ENCODE results near the gene FAM13C.
"Not testable (repeated sequence)": the region's sequence is repeated elsewhere in the genome, so short reads cannot be mapped to it uniquely, and the experiment has no call there.

FAM13C gene

DNA sequence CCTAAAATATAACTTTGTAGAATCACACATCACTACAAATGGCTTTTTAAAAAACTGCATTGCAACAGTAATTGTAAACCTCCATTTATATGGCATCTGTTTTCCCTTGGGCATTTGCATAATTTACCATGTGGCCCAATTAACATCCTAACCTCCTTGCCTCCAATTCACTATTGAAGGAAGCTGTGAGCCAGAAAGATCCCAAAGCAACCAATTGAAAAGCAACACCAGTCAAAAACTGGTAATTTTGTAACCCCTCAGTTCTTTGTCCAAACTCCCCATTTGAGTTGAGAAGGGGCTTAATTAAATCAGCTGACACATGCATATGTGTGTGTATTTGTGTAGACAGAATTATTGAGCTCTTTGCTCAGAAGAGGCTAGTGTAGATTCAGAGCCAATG, 90.3 kb downstream of the FAM13C start:
- no peak for DNase-seq

DNA sequence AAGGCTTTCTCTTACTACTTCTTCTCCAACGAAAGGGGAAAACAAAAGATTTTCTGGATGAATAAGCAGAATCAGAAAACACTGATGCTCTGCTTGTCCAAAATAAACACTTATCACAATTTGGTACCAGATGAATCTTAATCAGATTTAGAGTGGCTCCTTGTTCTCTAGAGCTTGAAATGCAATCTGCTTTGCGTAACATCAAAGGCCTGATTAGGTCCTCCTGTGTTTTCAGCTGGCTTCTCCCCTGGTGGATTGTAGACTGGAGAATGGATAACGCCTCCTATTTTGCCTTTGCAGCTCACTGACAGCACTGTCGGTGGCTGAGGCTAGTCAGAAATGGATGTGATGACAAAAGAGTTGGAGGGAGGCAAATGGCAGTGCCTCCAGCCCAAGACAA, 91.2 kb downstream of the FAM13C start:
- peak; percentile 10 for DNase-seq

- DNase-seq: no peak
Measured at GRCh38 chr10:59270492-59270891, 91.9 kb downstream of the FAM13C start.

DNA sequence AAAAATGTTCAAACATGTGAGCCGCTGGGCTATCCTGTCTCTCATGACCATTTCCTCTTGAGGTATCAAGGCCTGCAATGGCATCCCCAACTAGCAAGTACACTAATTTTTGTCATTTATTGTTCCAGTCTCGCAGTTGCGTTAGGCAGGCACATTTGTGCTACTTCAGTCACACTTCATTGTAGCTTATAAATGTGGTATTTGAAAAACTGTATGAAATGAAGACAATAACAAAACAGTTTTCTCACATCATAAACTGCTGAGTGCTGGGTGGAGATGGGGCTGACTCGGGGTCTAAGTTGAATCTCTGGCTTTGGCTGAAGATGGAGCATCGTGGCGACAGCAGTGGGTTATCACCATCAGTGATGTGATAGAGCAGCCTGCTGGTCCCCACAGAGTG, 92.7 kb downstream of the FAM13C start:
- DNase-seq: no peak

- DNase-seq: no peak
Measured at GRCh38 chr10:59268460-59268859, 93.9 kb downstream of the FAM13C start.

DNA sequence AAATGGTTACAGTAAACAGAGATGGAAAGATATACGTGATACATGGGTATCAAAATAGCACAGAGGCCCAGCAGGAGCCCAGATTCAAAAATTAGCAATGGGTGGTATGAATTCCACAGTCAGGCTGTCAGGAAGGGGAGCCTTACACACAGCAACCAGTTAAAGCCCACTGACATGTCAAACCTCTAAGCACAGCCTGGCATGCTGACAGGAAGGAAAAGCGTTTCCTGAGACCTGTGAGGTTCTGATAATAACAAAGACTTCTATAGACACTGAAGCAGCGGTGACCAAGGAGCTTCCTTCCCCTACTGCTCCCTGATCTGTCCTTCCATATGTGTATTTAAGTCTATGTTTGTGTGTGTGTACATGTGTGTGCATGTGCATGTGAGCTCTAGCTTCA, 96.0 kb downstream of the FAM13C start:
- DNase-seq: no peak

GRCh38 chr10:59265141-59265540, 97.2 kb downstream of the FAM13C start:
- no peak for DNase-seq

DNA sequence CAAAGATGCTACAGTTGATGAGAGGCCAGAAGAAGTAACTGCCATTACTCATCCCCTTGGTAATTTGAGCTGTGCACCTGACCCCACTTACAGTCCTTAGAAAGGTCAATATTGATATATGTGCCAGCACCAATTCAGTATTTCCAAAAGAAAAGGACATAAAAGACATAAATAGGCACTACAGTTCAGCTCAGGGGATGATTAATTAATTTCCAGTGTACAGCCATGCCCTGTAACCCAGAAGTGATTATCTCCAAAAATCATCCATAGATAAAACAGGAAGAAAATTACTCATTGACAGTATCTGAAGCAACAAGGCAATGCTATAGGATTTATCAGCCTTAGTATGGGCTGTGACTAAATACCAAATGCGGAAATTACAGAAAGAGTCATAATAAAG, 103.5 kb downstream of the FAM13C start:
- no peak for DNase-seq

DNA sequence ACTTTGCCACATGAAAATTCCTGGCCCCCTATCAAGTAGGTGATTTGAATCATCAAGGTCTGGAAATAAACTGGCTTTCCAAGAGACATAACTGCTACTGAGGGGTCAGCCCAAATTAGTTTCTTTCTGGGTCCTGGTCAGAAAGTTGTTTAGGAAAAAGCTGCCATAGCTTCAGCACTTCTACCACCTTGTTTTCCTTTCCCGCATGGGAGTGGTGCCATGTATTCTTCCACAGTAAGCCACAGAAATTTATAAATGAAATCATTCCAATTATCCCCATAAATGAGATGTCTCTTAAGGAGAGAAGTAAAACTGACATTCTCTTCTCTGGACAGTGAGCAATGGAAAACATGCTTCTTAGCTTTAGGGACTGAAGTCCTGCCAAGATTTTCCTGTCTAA, 105.1 kb downstream of the FAM13C start:
- DNase-seq: no peak

- DNase-seq: no peak
Measured at GRCh38 chr10:59255463-59255862, 106.9 kb downstream of the FAM13C start.

GRCh38 chr10:59252491-59252890, 109.9 kb downstream of the FAM13C start:
- DNase-seq: no peak

GRCh38 chr10:59245686-59246085, 116.7 kb downstream of the FAM13C start:
- no peak for DNase-seq

DNA sequence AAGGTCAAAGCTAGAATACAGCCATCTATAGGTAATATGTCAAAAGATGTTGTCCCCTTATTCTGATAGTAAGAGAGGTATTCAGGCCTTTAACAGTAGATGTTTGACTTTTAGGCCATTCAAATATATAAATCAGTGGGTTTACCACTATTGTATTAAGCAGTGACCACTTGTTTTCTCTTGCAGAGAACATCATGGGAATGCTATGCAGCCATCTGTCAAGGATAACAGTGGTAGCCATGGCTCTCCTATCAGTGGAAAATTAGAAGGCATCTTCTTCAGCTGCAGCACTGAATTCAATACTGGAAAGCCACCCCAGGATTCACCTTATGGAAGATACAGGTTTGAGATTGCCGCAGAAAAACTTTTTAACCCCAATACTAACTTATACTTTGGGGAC, 117.5 kb downstream of the FAM13C start:
- no peak for DNase-seq

DNA sequence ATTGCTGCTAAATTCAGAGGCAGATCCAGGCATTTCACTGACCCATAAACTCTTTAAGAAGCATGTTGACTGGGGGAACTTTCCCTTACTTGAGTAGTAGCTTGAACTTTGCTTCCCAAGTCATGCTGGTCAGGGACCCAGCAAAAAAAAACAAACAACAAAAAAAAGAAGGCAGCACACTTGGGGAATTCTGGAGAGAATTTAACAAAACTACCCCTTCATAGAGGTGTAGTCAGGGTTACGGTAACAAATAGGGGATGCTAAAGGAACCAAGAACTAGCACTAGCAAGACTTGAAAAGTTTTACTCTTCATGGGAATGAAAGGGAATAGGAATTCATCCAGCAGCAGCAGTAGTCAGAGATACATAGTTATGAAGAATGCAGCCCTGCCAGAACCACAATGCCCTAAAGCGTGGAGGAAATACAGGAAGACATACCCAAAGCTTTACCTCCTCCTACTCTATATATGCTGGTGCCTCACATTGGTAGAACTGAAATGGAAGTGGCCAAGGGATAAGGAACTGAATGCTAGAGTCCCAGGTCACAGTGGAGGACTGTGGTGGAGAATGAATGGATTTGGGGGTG, 118.6 kb downstream of the FAM13C start:
- DNase-seq: no peak

DNA sequence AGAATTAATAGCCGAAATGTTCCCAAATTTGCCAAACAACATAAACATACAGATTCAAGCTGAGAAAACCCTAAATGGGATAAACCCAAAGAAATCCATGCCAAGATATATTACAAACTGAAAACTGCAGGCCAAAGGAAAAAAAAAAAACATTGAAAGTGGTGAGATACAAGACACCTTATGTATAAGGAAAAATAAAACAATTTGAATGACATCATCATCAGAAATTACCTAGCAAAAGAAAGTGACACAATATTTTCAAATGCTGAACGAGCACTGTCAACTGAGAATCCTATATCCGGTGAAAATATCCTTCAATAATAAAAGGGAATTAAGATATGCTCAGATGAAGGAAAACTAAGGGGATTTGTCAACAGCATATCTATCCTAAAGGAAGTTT, 119.4 kb downstream of the FAM13C start:
- no peak for DNase-seq

DNA sequence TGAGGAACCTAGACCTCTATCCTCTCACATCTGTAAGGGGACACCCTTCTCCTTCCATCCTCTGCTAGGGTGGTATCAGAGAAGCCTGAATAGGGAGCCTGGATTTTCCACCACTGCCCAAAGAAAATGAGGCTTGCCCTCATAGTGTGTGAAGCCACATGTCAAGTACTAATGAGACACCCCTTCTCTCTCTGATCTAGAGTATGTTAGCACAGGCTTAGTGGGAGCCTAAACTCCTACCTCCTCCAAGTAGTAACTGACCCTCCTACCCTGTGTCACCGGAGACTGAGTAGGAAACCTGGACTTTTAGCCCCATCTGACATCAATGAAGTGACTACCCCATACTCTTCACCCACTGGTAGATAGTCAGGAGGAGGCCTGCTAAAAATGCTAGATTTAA, 120.3 kb downstream of the FAM13C start:
- DNase-seq: no peak

GRCh38 chr10:59240582-59241183, 121.7 kb downstream of the FAM13C start:
- DNase-seq: peak; percentile 38

DNA sequence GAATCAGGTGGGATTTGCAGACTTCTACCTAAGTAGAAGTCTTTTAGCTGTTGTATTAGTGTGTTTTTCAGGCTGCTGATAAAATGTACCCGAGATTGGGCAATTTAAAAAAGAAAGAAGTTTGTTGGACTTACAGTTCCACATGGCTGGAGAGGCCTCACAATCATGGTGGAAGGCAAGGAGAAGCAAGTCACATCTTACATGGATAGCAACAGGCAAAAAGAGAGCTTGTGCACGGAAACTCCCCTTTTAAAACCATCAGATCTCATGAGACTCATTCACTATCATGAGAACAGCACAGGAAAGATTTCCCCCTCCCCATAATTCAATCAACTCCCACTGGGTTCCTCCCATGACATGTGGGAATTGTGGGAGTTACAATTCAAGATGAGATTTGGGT, 123.2 kb downstream of the FAM13C start:
- DNase-seq: not testable (repeated sequence)

GRCh38 chr10:59237775-59238174, 124.6 kb downstream of the FAM13C start:
- DNase-seq: no peak

- DNase-seq: no peak
Measured at GRCh38 chr10:59236064-59236697, 126.2 kb downstream of the FAM13C start.

- peak; percentile 3 for DNase-seq
Measured at GRCh38 chr10:59234816-59235429, 127.4 kb downstream of the FAM13C start.

DNA sequence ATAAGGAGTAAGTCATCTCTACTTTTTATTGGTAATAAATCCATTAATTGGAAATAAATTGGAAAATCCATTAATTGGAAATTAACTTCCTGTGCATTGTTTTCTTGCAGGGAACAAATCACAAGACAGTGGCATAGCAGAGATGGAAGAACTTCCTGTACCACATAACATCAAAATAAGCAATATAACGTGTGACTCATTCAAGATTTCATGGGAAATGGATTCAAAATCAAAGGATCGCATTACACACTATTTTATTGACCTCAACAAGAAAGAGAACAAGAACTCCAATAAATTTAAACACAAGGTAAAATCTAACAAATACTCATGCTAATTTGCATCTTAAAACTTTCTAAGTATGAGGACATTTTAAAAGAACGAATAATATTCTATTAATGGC, 128.2 kb downstream of the FAM13C start:
- DNase-seq: no peak

DNA sequence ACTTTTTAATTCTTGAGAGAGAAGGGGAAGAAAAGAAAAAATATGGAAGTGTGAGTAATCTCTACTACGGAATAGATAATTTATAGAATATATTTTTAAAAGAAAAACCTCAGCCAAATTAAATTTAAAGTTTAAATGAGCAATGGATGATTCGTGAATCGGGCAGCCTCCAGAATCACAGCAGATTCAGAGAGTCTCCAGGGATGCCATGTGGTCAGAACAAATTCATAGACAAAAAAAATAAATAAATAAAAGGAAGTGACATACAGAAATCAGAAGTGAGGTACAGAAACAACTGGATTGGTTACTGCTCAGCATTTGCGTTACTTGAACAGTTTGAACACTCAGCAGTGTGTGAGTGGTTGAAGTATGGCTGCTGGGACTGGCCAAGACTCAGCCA, 132.9 kb downstream of the FAM13C start:
- DNase-seq: no peak

DNA sequence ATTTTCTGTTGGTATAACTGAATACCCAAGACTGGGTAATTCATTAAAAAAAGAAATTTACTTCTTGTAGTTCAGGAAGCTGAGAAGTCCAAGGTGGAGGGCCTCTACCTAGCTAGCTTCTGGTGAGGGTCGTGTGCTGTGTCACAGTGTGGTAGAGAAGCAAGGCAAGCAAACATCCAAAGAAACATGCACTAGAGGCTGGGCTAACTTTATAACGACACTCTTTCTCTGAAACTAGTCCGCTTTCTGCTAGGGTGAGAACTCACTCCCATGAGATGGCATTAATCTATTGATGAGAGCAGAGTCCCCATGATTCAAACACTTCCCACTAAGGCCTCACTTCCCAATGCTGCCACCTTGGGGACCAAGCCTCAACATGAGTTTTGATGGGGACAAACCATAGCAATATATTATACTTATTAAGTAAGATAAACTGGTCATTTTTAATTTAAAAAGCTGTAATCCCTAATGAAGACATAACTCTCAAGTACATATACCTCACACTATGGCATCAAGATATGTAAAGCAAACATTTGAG, 135.1 kb downstream of the FAM13C start:
- no peak for DNase-seq

All from NCI-H1436 (cell line).